ENCODE measurements around the gene ZNF311. TPM values are rescaled to one million over a fixed set of nuclear protein-coding genes. Genes with fewer than 3 reads are reported as not detected.

The ZNF311 gene
- total RNA-seq, 1 experiment from 2014 or later, result 0.57 TPM

DNA sequence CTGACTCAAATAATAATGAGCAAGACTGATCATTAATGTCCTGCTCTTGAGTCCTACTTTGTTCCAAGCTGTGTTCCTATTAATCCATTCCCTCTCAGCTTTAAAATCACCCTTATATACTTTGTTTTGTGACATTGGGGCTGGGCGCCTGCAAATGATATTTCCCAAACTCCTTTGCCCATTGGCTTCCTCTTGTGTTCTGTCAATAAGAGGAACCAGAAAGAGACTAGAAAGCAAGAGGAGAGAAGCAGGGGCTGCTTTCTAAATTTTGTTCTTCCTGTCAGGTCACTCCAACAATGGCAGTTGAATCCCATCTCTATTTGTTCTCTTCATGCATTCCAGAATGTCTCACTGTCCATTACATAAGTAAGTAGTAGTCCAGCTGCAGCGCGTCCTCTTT lies 59.8 kb downstream of the ZNF311 start:
- Histone ChIP-seq H3K4me1 (ENCODE audit: insufficient read depth, low read length) (peaks cover 2% of the 10 kb centered on the region; the same call in 1 of the 2 replicates), H3K4ac (ENCODE audit: low read depth, low read length) (no peak overlapping the region), H3K79me1 (ENCODE audit: insufficient read depth, low read depth, low read length, poor library complexity, severe bottlenecking) (no peaks in the 10 kb centered on the region), H2BK15ac (ENCODE audit: low read depth, low read length) (no peak overlapping the region), H3K9me3 (ENCODE audit: control insufficient read depth, low read depth, low read length) (no peaks in the 10 kb centered on the region), H4K91ac (ENCODE audit: insufficient read length, low read depth, low read length) (no peak overlapping the region), H2AK5ac (ENCODE audit: insufficient read length, low read length) (no peak overlapping the region), H3K27me3 (ENCODE audit: insufficient read depth, low read length) (no peaks in the 10 kb centered on the region), H3K79me2 (ENCODE audit: insufficient read depth, low read length) (no peaks in the 10 kb centered on the region), H3K27ac (ENCODE audit: insufficient read length, low read depth, low read length) (no peak overlapping the region), H3T11ph (ENCODE audit: low read length) (no peak overlapping the region), H3K9ac (ENCODE audit: extremely low read depth, insufficient read length, low read length) (no peak overlapping the region), H2BK12ac (ENCODE audit: insufficient read length, low read depth, low read length) (no peak overlapping the region), H2BK20ac (ENCODE audit: low read depth, low read length, poor library complexity, severe bottlenecking) (no peak overlapping the region), H2AFZ (ENCODE audit: low read length) (no peak overlapping the region), H3K23me2 (ENCODE audit: insufficient read length, low read depth, low read length, poor library complexity, severe bottlenecking) (peaks cover 6% of the 10 kb centered on the region), H4K5ac (ENCODE audit: insufficient read length, low read depth, low read length) (no peak overlapping the region), H3K23ac (ENCODE audit: insufficient read length, low read depth, low read length) (no peak overlapping the region), H3K56ac (ENCODE audit: insufficient read length, low read depth, low read length) (no peak overlapping the region), H3K4me2 (ENCODE audit: insufficient read depth, insufficient read length, low read length) (no peak overlapping the region), H3K14ac (ENCODE audit: insufficient read depth, low read length) (no peak overlapping the region), H2BK5ac (ENCODE audit: insufficient read length, low read length) (no peak overlapping the region), H3K18ac (ENCODE audit: insufficient read length, low read depth, low read length) (no peak overlapping the region), H4K20me1 (ENCODE audit: control insufficient read depth, insufficient read depth, insufficient read length) (no peaks in the 10 kb centered on the region), H2BK120ac (ENCODE audit: low read depth, low read length, poor library complexity, severe bottlenecking) (no peak overlapping the region), H4K8ac (replicated peaks; ENCODE audit: insufficient read length, low read depth, low read length) (no peak overlapping the region)
- H3K27ac Mint-ChIP-seq, result no peak overlapping the region
- DNase-seq, result no peak
- peaks cover 6 to 7% of the 10 kb centered on the region in 2 experiments for H3K9me3 Mint-ChIP-seq
- H3K4me1 Mint-ChIP-seq, result peaks cover 22 to 27% of the 10 kb centered on the region in 2 experiments
- no CpG with 5 or more reads among the region's 3 CpGs for WGBS (ENCODE audit: extremely low coverage, insufficient read length, low lambda C conversion rate)
- H3K36me3 Mint-ChIP-seq (ENCODE audit: insufficient read depth in 1 of 3, low read depth in 3 of 3), result peaks cover 4 to 5% (median 5%) of the 10 kb centered on the region in 3 experiments; a peak in 5 of 7 replicates
- TF ChIP-seq, protein P1, sequence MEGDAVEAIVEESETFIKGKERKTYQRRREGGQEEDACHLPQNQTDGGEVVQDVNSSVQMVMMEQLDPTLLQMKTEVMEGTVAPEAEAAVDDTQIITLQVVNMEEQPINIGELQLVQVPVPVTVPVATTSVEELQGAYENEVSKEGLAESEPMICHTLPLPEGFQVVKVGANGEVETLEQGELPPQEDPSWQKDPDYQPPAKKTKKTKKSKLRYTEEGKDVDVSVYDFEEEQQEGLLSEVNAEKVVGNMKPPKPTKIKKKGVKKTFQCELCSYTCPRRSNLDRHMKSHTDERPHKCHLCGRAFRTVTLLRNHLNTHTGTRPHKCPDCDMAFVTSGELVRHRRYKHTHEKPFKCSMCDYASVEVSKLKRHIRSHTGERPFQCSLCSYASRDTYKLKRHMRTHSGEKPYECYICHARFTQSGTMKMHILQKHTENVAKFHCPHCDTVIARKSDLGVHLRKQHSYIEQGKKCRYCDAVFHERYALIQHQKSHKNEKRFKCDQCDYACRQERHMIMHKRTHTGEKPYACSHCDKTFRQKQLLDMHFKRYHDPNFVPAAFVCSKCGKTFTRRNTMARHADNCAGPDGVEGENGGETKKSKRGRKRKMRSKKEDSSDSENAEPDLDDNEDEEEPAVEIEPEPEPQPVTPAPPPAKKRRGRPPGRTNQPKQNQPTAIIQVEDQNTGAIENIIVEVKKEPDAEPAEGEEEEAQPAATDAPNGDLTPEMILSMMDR (conservative IDR thresholded peaks at IDR 0.05), result no peak
- H3K4me3 Mint-ChIP-seq, result no peak overlapping the region; a peak in 1 of 5 replicates
- H3K27me3 Mint-ChIP-seq (ENCODE audit: low read depth), result peaks cover 9% of the 10 kb centered on the region; the same call in 1 of the 2 replicates

Other genes starting within 250 kb of the ZNF311 start
- 93.1 and 98.2 TPM in 2 replicates for gene TRIM27, start 81.3 kb downstream of the ZNF311 start, total RNA-seq (2021)
- not detected in 2 replicates for gene OR2W1, start 39.9 kb upstream of the ZNF311 start, total RNA-seq (2021)
- gene OR2B3, start 82.0 kb upstream of the ZNF311 start, total RNA-seq (2021), result not detected in 2 replicates
- gene OR2J1, start 94.2 kb upstream of the ZNF311 start, total RNA-seq (2021), result not detected in 2 replicates
- not detected in 2 replicates for gene OR2J3, start 102.7 kb upstream of the ZNF311 start, total RNA-seq (2021)
- not detected in 2 replicates for gene OR2J2, start 165.6 kb upstream of the ZNF311 start, total RNA-seq (2021)

All from H9 (cell line).